HK-2 (cell line): Measurements from ENCODE around the gene GIMAP5.

Source experiments
- DNase-seq: peaks from one replicate; pipeline ENCODE4 v3.0.0-alpha.2; 2018; ENCODE audit not compliant: unreplicated experiment

The GIMAP5 gene

GRCh38 chr7:150735596-150736358 lies 1.4 kb upstream of the GIMAP5 start:
- no peak for DNase-seq

- DNase-seq: no peak
These were observed 354 bp upstream of the GIMAP5 start for GRCh38 chr7:150736864-150737263.

- no peak for DNase-seq
These were observed 874 bp downstream of the GIMAP5 start for GRCh38 chr7:150738092-150738491.

- DNase-seq: no peak
These were observed 1.4 kb downstream of the GIMAP5 start for GRCh38 chr7:150738591-150739001.

- DNase-seq: no peak
These were observed 1.8 kb downstream of the GIMAP5 start for GRCh38 chr7:150739033-150739432.

GRCh38 chr7:150740053-150740452 lies 2.8 kb downstream of the GIMAP5 start:
- DNase-seq: no peak

- no peak for DNase-seq
These were observed 5.2 kb downstream of the GIMAP5 start for GRCh38 chr7:150742286-150742968.

- no peak for DNase-seq
These were observed 6.9 kb downstream of the GIMAP5 start for GRCh38 chr7:150744041-150744656.

- no peak for DNase-seq
These were observed 7.9 kb downstream of the GIMAP5 start for GRCh38 chr7:150745086-150745485.

GRCh38 chr7:150745876-150746275 lies 8.7 kb downstream of the GIMAP5 start:
- no peak for DNase-seq

GRCh38 chr7:150746921-150747320 lies 9.7 kb downstream of the GIMAP5 start:
- DNase-seq: no peak

GRCh38 chr7:150748376-150748775 lies 11.2 kb downstream of the GIMAP5 start:
- no peak for DNase-seq

- no peak for DNase-seq
These were observed 14.5 kb downstream of the GIMAP5 start for GRCh38 chr7:150751702-150752101.

- DNase-seq: no peak
These were observed 16.0 kb downstream of the GIMAP5 start for GRCh38 chr7:150753239-150753638.

GRCh38 chr7:150753826-150754603 lies 16.8 kb downstream of the GIMAP5 start:
- no peak for DNase-seq

- no peak for DNase-seq
These were observed 17.7 kb downstream of the GIMAP5 start for GRCh38 chr7:150754951-150755350.

- no peak for DNase-seq
These were observed 18.4 kb downstream of the GIMAP5 start for GRCh38 chr7:150755473-150756099.

GRCh38 chr7:150756166-150756565 lies 18.9 kb downstream of the GIMAP5 start:
- no peak for DNase-seq

GRCh38 chr7:150756858-150757257 lies 19.6 kb downstream of the GIMAP5 start:
- no peak for DNase-seq

GRCh38 chr7:150759479-150759878 lies 22.3 kb downstream of the GIMAP5 start:
- no peak for DNase-seq

- DNase-seq: no peak
These were observed 29.1 kb downstream of the GIMAP5 start for GRCh38 chr7:150766334-150766709.

- no peak for DNase-seq
These were observed 32.5 kb downstream of the GIMAP5 start for GRCh38 chr7:150769768-150770167.
